Stimulated activated CD4-positive, alpha-beta T cell treated with anti-CD3 and anti-CD28 coated beads, TNF-alpha, amount 100 ng/mL, for 24 hours (primary cell): ENCODE data around the gene ARSB.
"Not testable (repeated sequence)": the region's sequence is repeated elsewhere in the genome, so short reads cannot be mapped to it uniquely, and the experiment has no call there.

Experiments used
- DNase-seq, 3 experiments: peaks; one replicate each; pipeline ENCODE4 v3.0.0-alpha.2; 2020; ENCODE audit warnings: low read depth in 3 of 3

Gene ARSB

GRCh38 chr5:78995521-78996007 lies 10.5 kb upstream of the ARSB start:
- DNase-seq: no peak

- DNase-seq: no peak
Observed at GRCh38 chr5:78993165-78993564, 8.1 kb upstream of the ARSB start.

GRCh38 chr5:78992146-78992545 lies 7.0 kb upstream of the ARSB start:
- DNase-seq: no peak

GRCh38 chr5:78989080-78989479 lies 4.0 kb upstream of the ARSB start:
- DNase-seq: no peak

GRCh38 chr5:78985725-78986223 lies 664 bp upstream of the ARSB start:
- DNase-seq: peak; percentile 24 to 62 (median 34)

- DNase-seq: peak; percentile 55 to 78 (median 73)
Observed at GRCh38 chr5:78984439-78985115, 533 bp downstream of the ARSB start.

- DNase-seq: no peak
Observed at GRCh38 chr5:78983601-78984438, 1.3 kb downstream of the ARSB start.

- DNase-seq: not testable (repeated sequence)
Observed at GRCh38 chr5:78983194-78983593, 1.9 kb downstream of the ARSB start.

GRCh38 chr5:78979909-78980308 lies 5.2 kb downstream of the ARSB start:
- no peak for DNase-seq

- no peak for DNase-seq
Observed at GRCh38 chr5:78979117-78979742, 5.9 kb downstream of the ARSB start.

GRCh38 chr5:78975035-78975434 lies 10.1 kb downstream of the ARSB start:
- DNase-seq: no peak

GRCh38 chr5:78974601-78975000 lies 10.5 kb downstream of the ARSB start:
- no peak for DNase-seq

- DNase-seq: no peak
Observed at GRCh38 chr5:78974011-78974410, 11.1 kb downstream of the ARSB start.

GRCh38 chr5:78972654-78973428 lies 12.3 kb downstream of the ARSB start:
- DNase-seq: no peak

GRCh38 chr5:78971998-78972397 lies 13.1 kb downstream of the ARSB start:
- DNase-seq: no peak

- no peak for DNase-seq
Observed at GRCh38 chr5:78968781-78969180, 16.3 kb downstream of the ARSB start.

- no peak for DNase-seq
Observed at GRCh38 chr5:78964889-78965288, 20.2 kb downstream of the ARSB start.

- no peak for DNase-seq
Observed at GRCh38 chr5:78961743-78962142, 23.4 kb downstream of the ARSB start.

- no peak for DNase-seq
Observed at GRCh38 chr5:78959767-78960166, 25.3 kb downstream of the ARSB start.

- no peak for DNase-seq
Observed at GRCh38 chr5:78958672-78959445, 26.3 kb downstream of the ARSB start.

- DNase-seq: no peak
Observed at GRCh38 chr5:78956901-78957300, 28.2 kb downstream of the ARSB start.
